SK-N-SH treated with all-trans-retinoic acid at 6 μM for 48 hours (cell line): Measurements from ENCODE around the gene GHRL.

Source experiments
- ATAC-seq: fragments of 200-7000 bp; cut with Tn5 transposase; 3 replicates; pipeline ENCODE4 v1.9.1; 2020; ENCODE audit warnings: mild to moderate bottlenecking, moderate library complexity
- ARNTL ChIP-seq: fragments of 450-650 bp; formaldehyde crosslinking; IDR thresholded peaks from 2 replicates; pipeline ENCODE4 v1.5.0; 2020; ENCODE audit warnings: low read depth, mild to moderate bottlenecking, moderate library complexity, borderline replicate concordance
- CSDC2 ChIP-seq: fragments of 250-450 bp; sonication (Bioruptor Pico); IDR thresholded peaks from 2 replicates; pipeline ENCODE4 v1.5.0; 2020; ENCODE audit warnings: mild to moderate bottlenecking, moderate library complexity
- ESRRG ChIP-seq: fragments of 250-450 bp; sonication (Bioruptor Pico); IDR thresholded peaks from 2 replicates; pipeline ENCODE4 v1.6.1; 2021; ENCODE audit warnings: mild to moderate bottlenecking
- ISL1 ChIP-seq: fragments of 250-450 bp; sonication (Bioruptor Pico); IDR thresholded peaks from 2 replicates; pipeline ENCODE4 v2.1.2; 2022; ENCODE audit warnings: mild to moderate bottlenecking, moderate library complexity
- OSR1 ChIP-seq: fragments of 250-450 bp; sonication (Bioruptor Pico); IDR thresholded peaks from 2 replicates; pipeline ENCODE4 v1.8.0; 2022; ENCODE audit warnings: moderate library complexity, mild to moderate bottlenecking, inconsistent platforms
- PPARA ChIP-seq: fragments of 250-450 bp; sonication (Bioruptor Pico); IDR thresholded peaks from 2 replicates; pipeline ENCODE4 v1.5.0; 2020; ENCODE audit warnings: mild to moderate bottlenecking, borderline replicate concordance
- RARB ChIP-seq: fragments of 250-450 bp; sonication (Bioruptor Pico); IDR thresholded peaks from 2 replicates; pipeline ENCODE4 v1.8.0; 2021; ENCODE audit warnings: mild to moderate bottlenecking, moderate library complexity
- SNAI2 ChIP-seq: fragments of 250-450 bp; sonication (Bioruptor Pico); IDR thresholded peaks from 2 replicates; pipeline ENCODE4 v1.5.0; 2020; ENCODE audit warnings: mild to moderate bottlenecking, moderate library complexity
- TCF4 ChIP-seq: fragments of 250-450 bp; sonication (Bioruptor Pico); IDR thresholded peaks from 2 replicates; pipeline ENCODE4 v1.8.0; 2021; ENCODE audit warnings: mild to moderate bottlenecking, moderate library complexity, borderline replicate concordance
- TOX ChIP-seq: fragments of 250-450 bp; sonication (Bioruptor Pico); IDR thresholded peaks from 2 replicates; pipeline ENCODE4 v1.8.0; 2021; ENCODE audit warnings: mild to moderate bottlenecking, moderate library complexity, borderline replicate concordance
- ZC3H10 ChIP-seq: fragments of 250-450 bp; sonication (Bioruptor Pico); IDR thresholded peaks from 2 replicates; pipeline ENCODE4 v1.5.1; 2021; ENCODE audit warnings: mild to moderate bottlenecking, moderate library complexity
- ZNF70 ChIP-seq: fragments of 450-650 bp; formaldehyde crosslinking; IDR thresholded peaks from 2 replicates; pipeline ENCODE4 v1.5.0; 2020; ENCODE audit warnings: mild to moderate bottlenecking, moderate library complexity
- ZNF8 ChIP-seq: fragments of 450-650 bp; formaldehyde crosslinking; IDR thresholded peaks from 2 replicates; pipeline ENCODE4 v1.5.0; 2020; ENCODE audit warnings: mild to moderate bottlenecking, moderate library complexity
- TF ChIP-seq, protein P1 (sequence below): fragments of 250-450 bp; sonication (Bioruptor Pico); IDR thresholded peaks from 2 replicates; pipeline ENCODE4 v1.8.0; 2021; ENCODE audit warnings: low read depth, mild to moderate bottlenecking, moderate library complexity, borderline replicate concordance
- TF ChIP-seq, protein P2 (sequence below): fragments of 250-450 bp; sonication (Bioruptor Pico); IDR thresholded peaks from 2 replicates; pipeline ENCODE4 v1.5.1; 2021; ENCODE audit warnings: mild to moderate bottlenecking, moderate library complexity
- TF ChIP-seq, protein P3 (sequence below): fragments of 250-450 bp; sonication (Bioruptor Pico); IDR thresholded peaks from 2 replicates; pipeline ENCODE4 v1.5.1; 2020; ENCODE audit warnings: low read depth, mild to moderate bottlenecking, moderate library complexity
- TF ChIP-seq, protein P4 (sequence below): fragments of 250-450 bp; sonication (Bioruptor Pico); IDR thresholded peaks from 2 replicates; pipeline ENCODE4 v1.8.0; 2020; ENCODE audit warnings: mild to moderate bottlenecking, moderate library complexity, borderline replicate concordance
- TF ChIP-seq, protein P5 (sequence below): fragments of 250-450 bp; sonication (Bioruptor Pico); IDR thresholded peaks from 2 replicates; pipeline ENCODE4 v1.5.0; 2020; ENCODE audit warnings: mild to moderate bottlenecking, moderate library complexity

The GHRL gene

DNA sequence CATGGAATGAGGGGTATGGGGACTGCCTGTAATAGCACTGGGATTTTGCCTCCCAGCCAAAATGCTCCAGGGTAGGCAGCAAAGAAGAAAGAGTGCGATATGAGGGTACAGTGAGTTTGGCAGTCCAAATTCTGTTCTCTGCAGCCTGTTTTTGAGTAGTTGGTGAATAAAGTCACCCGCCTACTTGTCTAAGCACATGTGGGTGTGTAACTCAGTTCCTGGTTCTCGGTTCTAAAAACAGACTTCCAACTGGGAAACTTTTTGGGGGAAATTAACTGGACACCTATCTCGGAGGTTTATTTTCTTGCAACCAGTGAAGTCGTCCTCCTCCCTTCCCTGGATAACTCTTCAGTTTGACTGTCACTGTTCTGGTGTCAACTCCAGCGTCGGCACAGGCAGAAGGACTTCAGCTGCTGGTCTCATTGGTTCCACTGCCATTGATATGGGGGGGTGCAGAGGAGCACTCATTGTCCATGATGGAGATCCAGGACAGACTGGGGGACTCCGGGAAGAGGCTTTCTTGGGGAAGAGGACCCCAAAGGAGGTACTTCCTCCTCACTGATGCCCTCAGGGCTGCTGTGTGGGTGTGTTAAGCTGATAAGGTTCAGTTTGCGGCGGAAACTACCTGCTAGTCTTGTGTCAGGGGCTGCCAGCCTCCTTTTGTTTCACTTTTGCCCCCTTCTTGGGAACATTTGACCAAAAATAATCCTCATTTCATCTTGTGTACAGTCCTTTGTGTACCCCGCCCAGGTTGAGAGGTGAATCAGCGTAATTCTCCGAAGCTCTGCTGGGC lies 13.2 kb downstream of the GHRL start:
- TF ChIP-seq, protein P1, sequence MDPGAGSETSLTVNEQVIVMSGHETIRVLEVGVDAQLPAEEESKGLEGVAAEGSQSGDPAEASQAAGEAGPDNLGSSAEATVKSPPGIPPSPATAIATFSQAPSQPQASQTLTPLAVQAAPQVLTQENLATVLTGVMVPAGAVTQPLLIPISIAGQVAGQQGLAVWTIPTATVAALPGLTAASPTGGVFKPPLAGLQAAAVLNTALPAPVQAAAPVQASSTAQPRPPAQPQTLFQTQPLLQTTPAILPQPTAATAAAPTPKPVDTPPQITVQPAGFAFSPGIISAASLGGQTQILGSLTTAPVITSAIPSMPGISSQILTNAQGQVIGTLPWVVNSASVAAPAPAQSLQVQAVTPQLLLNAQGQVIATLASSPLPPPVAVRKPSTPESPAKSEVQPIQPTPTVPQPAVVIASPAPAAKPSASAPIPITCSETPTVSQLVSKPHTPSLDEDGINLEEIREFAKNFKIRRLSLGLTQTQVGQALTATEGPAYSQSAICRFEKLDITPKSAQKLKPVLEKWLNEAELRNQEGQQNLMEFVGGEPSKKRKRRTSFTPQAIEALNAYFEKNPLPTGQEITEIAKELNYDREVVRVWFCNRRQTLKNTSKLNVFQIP = no peak
- TF ChIP-seq PPARA (CRISPR knock-in tag) = no peak
- TF ChIP-seq, all 23 proteins: peak for 0
- no peak for ATAC-seq

DNA sequence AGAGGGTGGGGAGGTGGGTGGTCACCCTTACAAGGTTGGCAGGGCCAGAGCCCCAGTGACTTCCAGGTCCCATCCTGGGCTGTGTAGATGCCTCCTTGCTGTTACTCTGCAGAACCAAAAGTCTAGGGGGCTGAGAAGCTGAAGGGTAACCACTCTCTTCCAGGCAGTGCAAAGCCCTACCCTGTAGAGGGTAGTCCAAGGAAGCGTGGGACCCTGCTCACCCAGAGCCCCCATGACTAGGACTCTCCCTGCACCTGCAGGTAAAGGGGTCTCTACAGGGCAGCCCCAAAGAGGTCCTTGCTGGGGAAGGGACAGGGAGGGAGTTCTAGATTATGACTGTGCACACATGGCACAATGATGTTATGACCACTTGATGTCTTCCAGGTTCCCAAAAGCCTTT lies 14.2 kb downstream of the GHRL start:
- ATAC-seq = no peak
- TF ChIP-seq, protein P2, sequence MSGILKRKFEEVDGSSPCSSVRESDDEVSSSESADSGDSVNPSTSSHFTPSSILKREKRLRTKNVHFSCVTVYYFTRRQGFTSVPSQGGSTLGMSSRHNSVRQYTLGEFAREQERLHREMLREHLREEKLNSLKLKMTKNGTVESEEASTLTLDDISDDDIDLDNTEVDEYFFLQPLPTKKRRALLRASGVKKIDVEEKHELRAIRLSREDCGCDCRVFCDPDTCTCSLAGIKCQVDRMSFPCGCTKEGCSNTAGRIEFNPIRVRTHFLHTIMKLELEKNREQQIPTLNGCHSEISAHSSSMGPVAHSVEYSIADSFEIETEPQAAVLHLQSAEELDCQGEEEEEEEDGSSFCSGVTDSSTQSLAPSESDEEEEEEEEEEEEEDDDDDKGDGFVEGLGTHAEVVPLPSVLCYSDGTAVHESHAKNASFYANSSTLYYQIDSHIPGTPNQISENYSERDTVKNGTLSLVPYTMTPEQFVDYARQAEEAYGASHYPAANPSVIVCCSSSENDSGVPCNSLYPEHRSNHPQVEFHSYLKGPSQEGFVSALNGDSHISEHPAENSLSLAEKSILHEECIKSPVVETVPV (CRISPR knock-in tag) = no peak
- TF ChIP-seq, all 23 proteins: peak for 0

DNA sequence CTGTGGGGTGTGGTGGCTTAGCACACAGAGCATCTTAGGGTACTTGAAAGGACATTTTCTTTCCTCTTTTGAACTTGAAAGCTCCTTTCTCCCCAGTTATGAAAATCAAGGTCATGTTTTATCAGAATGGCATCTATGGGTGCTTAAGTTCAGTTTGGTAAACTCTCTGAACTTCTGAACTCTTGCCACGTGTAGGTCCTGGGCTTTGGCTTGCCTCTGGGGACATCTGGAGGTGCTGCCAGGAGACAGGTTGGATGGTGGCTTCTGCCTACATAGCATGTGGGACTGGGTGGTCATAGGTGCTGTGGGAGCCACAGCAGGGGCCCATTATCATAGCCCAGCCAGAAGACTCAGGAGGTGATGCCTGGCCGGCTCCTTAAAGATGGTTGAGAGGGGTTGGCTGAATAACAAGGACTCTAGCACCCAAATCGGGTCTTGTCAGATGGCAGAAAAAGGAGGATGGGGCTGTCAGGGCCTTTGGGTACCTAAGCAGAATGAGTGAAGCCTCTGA lies 15.6 kb downstream of the GHRL start:
- no peak for TF ChIP-seq SNAI2 (CRISPR knock-in tag)
- TF ChIP-seq PPARA (CRISPR knock-in tag) = no peak
- no peak for TF ChIP-seq ZNF70 (CRISPR knock-in tag)
- no peak for TF ChIP-seq ZNF8
- no peak for TF ChIP-seq TOX (CRISPR knock-in tag)
- TF ChIP-seq, protein P3, sequence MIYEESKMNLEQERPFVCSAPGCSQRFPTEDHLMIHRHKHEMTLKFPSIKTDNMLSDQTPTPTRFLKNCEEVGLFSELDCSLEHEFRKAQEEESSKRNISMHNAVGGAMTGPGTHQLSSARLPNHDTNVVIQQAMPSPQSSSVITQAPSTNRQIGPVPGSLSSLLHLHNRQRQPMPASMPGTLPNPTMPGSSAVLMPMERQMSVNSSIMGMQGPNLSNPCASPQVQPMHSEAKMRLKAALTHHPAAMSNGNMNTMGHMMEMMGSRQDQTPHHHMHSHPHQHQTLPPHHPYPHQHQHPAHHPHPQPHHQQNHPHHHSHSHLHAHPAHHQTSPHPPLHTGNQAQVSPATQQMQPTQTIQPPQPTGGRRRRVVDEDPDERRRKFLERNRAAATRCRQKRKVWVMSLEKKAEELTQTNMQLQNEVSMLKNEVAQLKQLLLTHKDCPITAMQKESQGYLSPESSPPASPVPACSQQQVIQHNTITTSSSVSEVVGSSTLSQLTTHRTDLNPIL (CRISPR knock-in tag) = no peak
- no peak for TF ChIP-seq ISL1 (CRISPR knock-in tag)
- TF ChIP-seq, protein P4, sequence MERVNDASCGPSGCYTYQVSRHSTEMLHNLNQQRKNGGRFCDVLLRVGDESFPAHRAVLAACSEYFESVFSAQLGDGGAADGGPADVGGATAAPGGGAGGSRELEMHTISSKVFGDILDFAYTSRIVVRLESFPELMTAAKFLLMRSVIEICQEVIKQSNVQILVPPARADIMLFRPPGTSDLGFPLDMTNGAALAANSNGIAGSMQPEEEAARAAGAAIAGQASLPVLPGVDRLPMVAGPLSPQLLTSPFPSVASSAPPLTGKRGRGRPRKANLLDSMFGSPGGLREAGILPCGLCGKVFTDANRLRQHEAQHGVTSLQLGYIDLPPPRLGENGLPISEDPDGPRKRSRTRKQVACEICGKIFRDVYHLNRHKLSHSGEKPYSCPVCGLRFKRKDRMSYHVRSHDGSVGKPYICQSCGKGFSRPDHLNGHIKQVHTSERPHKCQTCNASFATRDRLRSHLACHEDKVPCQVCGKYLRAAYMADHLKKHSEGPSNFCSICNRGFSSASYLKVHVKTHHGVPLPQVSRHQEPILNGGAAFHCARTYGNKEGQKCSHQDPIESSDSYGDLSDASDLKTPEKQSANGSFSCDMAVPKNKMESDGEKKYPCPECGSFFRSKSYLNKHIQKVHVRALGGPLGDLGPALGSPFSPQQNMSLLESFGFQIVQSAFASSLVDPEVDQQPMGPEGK (CRISPR knock-in tag) = no peak
- ATAC-seq = no peak

DNA sequence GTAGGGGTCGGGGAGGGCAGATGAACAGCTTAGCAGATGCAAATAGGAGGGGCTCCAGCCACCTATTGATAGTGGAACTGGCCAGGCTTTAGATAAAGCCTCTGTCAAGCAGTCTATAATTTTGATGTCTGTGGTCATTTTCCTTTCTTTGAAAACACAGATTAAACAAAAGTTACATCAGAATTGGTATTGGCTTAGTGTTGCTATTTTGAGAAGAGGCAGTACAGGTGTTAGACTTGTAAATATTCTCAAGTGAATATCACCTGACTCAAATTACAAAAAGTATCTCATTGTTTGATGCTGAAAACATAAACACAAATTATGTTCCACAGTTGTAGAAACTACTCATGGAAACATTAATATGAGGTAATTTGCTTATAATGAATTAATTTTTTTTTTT lies 18.1 kb downstream of the GHRL start:
- TF ChIP-seq TCF4 (CRISPR knock-in tag) (no peak), ESRRG (CRISPR knock-in tag) (no peak)
- TF ChIP-seq, protein P4 (CRISPR knock-in tag) = no peak
- ATAC-seq = no peak

DNA sequence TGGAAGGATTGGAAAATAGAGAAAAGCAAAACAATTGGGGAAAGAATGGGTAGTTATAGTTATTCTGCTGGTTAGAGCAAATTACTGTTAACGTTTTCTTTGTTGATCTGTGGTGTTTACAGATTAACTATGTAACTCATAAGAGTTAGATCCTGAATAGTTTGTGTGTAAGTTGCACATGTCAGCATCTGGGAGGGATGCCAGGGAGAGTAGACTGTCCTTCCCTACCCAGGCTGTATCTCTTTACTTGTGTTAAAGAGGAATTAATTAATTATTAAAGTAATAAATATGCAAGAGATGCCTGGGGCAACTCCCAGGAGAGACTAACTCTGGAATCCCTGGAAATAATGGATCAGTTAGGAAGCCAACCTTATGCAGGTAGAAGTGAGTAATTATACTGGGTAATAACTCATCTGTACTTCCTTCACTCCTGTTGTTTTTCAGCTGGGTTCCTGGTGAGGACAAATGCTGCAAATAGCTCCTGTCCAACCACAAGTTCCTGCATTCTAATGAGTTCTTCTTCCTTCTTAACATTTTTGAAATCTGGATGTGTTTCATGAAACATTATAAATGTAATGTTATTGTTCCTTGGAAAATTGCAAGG lies 18.9 kb downstream of the GHRL start:
- peak; percentile 53; the same call in 2 of the 3 replicates for ATAC-seq
- TF ChIP-seq TCF4 (CRISPR knock-in tag) = no peak
- TF ChIP-seq ARNTL (CRISPR knock-in tag) = no peak
- no peak for TF ChIP-seq PPARA (CRISPR knock-in tag)
- no peak for TF ChIP-seq ZC3H10 (CRISPR knock-in tag)
- no peak for TF ChIP-seq SNAI2 (CRISPR knock-in tag)
- TF ChIP-seq, protein P5, sequence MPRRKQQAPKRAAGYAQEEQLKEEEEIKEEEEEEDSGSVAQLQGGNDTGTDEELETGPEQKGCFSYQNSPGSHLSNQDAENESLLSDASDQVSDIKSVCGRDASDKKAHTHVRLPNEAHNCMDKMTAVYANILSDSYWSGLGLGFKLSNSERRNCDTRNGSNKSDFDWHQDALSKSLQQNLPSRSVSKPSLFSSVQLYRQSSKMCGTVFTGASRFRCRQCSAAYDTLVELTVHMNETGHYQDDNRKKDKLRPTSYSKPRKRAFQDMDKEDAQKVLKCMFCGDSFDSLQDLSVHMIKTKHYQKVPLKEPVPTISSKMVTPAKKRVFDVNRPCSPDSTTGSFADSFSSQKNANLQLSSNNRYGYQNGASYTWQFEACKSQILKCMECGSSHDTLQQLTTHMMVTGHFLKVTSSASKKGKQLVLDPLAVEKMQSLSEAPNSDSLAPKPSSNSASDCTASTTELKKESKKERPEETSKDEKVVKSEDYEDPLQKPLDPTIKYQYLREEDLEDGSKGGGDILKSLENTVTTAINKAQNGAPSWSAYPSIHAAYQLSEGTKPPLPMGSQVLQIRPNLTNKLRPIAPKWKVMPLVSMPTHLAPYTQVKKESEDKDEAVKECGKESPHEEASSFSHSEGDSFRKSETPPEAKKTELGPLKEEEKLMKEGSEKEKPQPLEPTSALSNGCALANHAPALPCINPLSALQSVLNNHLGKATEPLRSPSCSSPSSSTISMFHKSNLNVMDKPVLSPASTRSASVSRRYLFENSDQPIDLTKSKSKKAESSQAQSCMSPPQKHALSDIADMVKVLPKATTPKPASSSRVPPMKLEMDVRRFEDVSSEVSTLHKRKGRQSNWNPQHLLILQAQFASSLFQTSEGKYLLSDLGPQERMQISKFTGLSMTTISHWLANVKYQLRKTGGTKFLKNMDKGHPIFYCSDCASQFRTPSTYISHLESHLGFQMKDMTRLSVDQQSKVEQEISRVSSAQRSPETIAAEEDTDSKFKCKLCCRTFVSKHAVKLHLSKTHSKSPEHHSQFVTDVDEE = no peak
- TF ChIP-seq RARB (CRISPR knock-in tag) = no peak
- no peak for TF ChIP-seq CSDC2
- TF ChIP-seq, protein P3 (CRISPR knock-in tag) = no peak
- TF ChIP-seq OSR1 (CRISPR knock-in tag) = no peak
